K562 (cell line): Measurements from ENCODE around the gene PTCH1. TPM values are rescaled to one million over a fixed set of nuclear protein-coding genes. Genes with fewer than 3 reads are reported as not detected.

Experiments
- ATAC-seq: fragments of 200-7000 bp; cut with Tn5 transposase; 3 replicates; pipeline ENCODE4 v1.9.1; 2020; ENCODE audit warnings: moderate library complexity
- BruUV-seq: library from RNA; stranded (reverse); fragments of 400-500 nt; replicated peaks from 2 replicates; lab custom pipeline; 2021; lab: Mats Ljungman, UMichigan
- CTCF ChIA-PET: fragments of 300-600 bp; formaldehyde crosslinking; extraction: SDS; loops from one replicate; lab custom pipeline; 2021; ENCODE audit warnings: low intra/inter-chr PET ratio; lab: Yijun Ruan, JAX
- POLR2A ChIA-PET: fragments of 300-600, 350-650 bp; sonication (Branson Sonifier 250); formaldehyde crosslinking; extraction: SDS; loops from one replicate; lab custom pipeline; 2021; ENCODE audit warnings: antibody characterized with exemption, inconsistent platforms; lab: Yijun Ruan, JAX
- DNase-seq, 4 experiments: peaks; one replicate each; pipeline versions ENCODE4 v3.0.0 to v3.0.0-alpha.2; 2011 to 2018; ENCODE audit warnings: low spot score in 3 of 4, mixed read lengths in 3 of 4; ENCODE audit errors: extremely low read depth in 1 of 4
- FAIRE-seq: peaks from 2 replicates; lab custom pipeline; 2011; peaks lifted over from hg19 to GRCh38; lab: Jason Lieb, UNC
- H2AFZ ChIP-seq: 2 replicates; pipeline ENCODE4 v1.6.0; 2011; ENCODE audit warnings: low read depth, low read length, control low read depth, inconsistent platforms
- H3K27ac ChIP-seq: fragments of 200-600 bp; 3 replicates; pipeline ENCODE4 v1.8.0; 2011; ENCODE audit warnings: low read depth, mild to moderate bottlenecking, control low read depth, inconsistent platforms, low read length, moderate library complexity, mixed read lengths; ENCODE audit errors: extremely low read depth
- H3K27me3 ChIP-seq, 2 experiments: fragments of 300-600 bp in 1 of 2; 2 replicates in 1 of 2; 3 replicates in 1 of 2; pipeline versions ENCODE4 v1.6.0 to v1.8.0; 2011; ENCODE audit warnings: inconsistent platforms in 2 of 2, low read length in 2 of 2, mild to moderate bottlenecking in 1 of 2, mixed read lengths in 1 of 2, moderate library complexity in 1 of 2; ENCODE audit not compliant: control insufficient read depth in 2 of 2, insufficient read depth in 2 of 2
- H3K36me3 ChIP-seq: fragments of 300-600 bp; 3 replicates; pipeline ENCODE4 v1.8.0; 2011; ENCODE audit warnings: mild to moderate bottlenecking, low read length, inconsistent platforms; ENCODE audit not compliant: control insufficient read depth, insufficient read depth
- H3K4me1 ChIP-seq, 2 experiments: fragments of 200-600 bp in 1 of 2; replicated peaks in 1 of 2; 2 replicates in 1 of 2; 3 replicates in 1 of 2; pipeline versions ENCODE4 v1.5.1 to v1.8.0; 2011; ENCODE audit warnings: inconsistent platforms in 2 of 2, low read length in 2 of 2, mild to moderate bottlenecking in 1 of 2, mixed read lengths in 1 of 2, moderate library complexity in 1 of 2; ENCODE audit not compliant: control insufficient read depth in 2 of 2, insufficient read depth in 2 of 2
- H3K4me2 ChIP-seq: 2 replicates; pipeline ENCODE4 v1.6.1; 2011; ENCODE audit warnings: low read length, control low read depth, inconsistent platforms, mixed read lengths; ENCODE audit not compliant: insufficient read depth
- H3K4me3 ChIP-seq: fragments of 200-600 bp; sonication (generic), shearing (Covaris generic); 2 replicates; pipeline ENCODE4 v1.5.1; 2016; ENCODE audit warnings: control low read depth, inconsistent platforms
- H3K79me2 ChIP-seq: fragments of 200-600 bp; 3 replicates; pipeline ENCODE4 v1.8.0; 2011; ENCODE audit warnings: low read length, inconsistent platforms; ENCODE audit not compliant: control insufficient read depth, insufficient read depth
- H3K9ac ChIP-seq, 2 experiments: 2 replicates each; pipeline versions ENCODE4 v1.6.0 to v1.6.1; 2011; ENCODE audit warnings: low read depth in 2 of 2, low read length in 2 of 2, control low read depth in 1 of 2, inconsistent platforms in 1 of 2, mild to moderate bottlenecking in 1 of 2, mixed read lengths in 1 of 2; ENCODE audit not compliant: insufficient read depth in 1 of 2
- H3K9me1 ChIP-seq: one replicate; pipeline ENCODE4 v1.6.0; 2011; ENCODE audit warnings: inconsistent platforms, mild to moderate bottlenecking, low read length, moderate library complexity; ENCODE audit not compliant: control insufficient read depth, insufficient read depth
- H3K9me3 ChIP-seq: replicated peaks from 2 replicates; pipeline ENCODE4 v1.5.1; 2011; ENCODE audit warnings: low read depth, low read length, inconsistent platforms; ENCODE audit not compliant: control insufficient read depth, insufficient read depth
- H4K20me1 ChIP-seq: replicated peaks from 2 replicates; pipeline ENCODE4 v1.6.1; 2011; ENCODE audit warnings: low read length, inconsistent platforms, mixed read lengths; ENCODE audit not compliant: control insufficient read depth, insufficient read depth
- BDP1 ChIP-seq: IDR thresholded peaks from 3 replicates; pipeline ENCODE4 v1.6.1; 2011; ENCODE audit not compliant: insufficient read length, insufficient read depth
- GABPB1 ChIP-seq: sonication (generic); formaldehyde crosslinking; IDR thresholded peaks from 2 replicates; pipeline ENCODE4 v1.8.0; 2022; ENCODE audit warnings: mild to moderate bottlenecking, missing genetic modification reagents
- HDAC1 ChIP-seq, 2 experiments: fragments of 450-650 bp; IDR thresholded peaks; 2 replicates each; pipeline ENCODE4 v1.6.1; 2016 to 2017; ENCODE audit warnings: inconsistent platforms in 1 of 2, mild to moderate bottlenecking in 1 of 2, moderate library complexity in 1 of 2
- RB1 ChIP-seq: fragments of 450-650 bp; IDR thresholded peaks from 2 replicates; pipeline ENCODE4 v1.6.1; 2017; ENCODE audit warnings: low read depth, mild to moderate bottlenecking
- SPI1 ChIP-seq: IDR thresholded peaks from 2 replicates; pipeline ENCODE4 v1.6.1; 2011; ENCODE audit warnings: low read depth, low read length, control low read depth, borderline replicate concordance
- YY1 ChIP-seq, 3 experiments: IDR thresholded peaks; 2 replicates each; pipeline ENCODE4 v1.6.1; 2011; ENCODE audit warnings: low read length in 2 of 3, mild to moderate bottlenecking in 2 of 3, moderate library complexity in 2 of 3, borderline replicate concordance in 1 of 3, control low read depth in 1 of 3, low read depth in 1 of 3; ENCODE audit not compliant: insufficient read depth in 3 of 3, insufficient replicate concordance in 2 of 3, control insufficient read depth in 1 of 3, insufficient read length in 1 of 3; ENCODE audit errors: extremely low read depth in 1 of 3
- ZFP30 ChIP-seq: fragments of 250-450 bp; sonication (Bioruptor Pico); IDR thresholded peaks from 2 replicates; pipeline ENCODE4 v1.8.0; 2022; ENCODE audit warnings: moderate library complexity, mild to moderate bottlenecking, inconsistent platforms, borderline replicate concordance
- ZNF165 ChIP-seq: fragments of 250-450 bp; sonication (Bioruptor Pico); IDR thresholded peaks from 2 replicates; pipeline ENCODE4 v1.4.0; 2020; ENCODE audit warnings: borderline replicate concordance
- WGBS: fragments of 100-300 bp; shearing (Covaris generic); methylation state at CpG from one replicate; pipeline ENCODE4 v1.1.6; 2016; ENCODE audit warnings: low coverage, mixed read lengths; ENCODE audit not compliant: insufficient coverage; ENCODE audit errors: missing lambda C conversion rate; 5-methylcytosine and 5-hydroxymethylcytosine counted together
- in situ Hi-C: fragments of 300-500 bp; cut with MboI; formaldehyde crosslinking; loops from 4 replicates; pipeline ENCODE4 v1.15.0; 2018; ENCODE audit warnings: inconsistent platforms, mixed read lengths
- intact Hi-C: fragments of 100-400 bp; cut with micrococcal nuclease; formaldehyde crosslinking; loops from 2 replicates; pipeline ENCODE4 v1.14.2; 2022
- polyA plus RNA-seq, 8 experiments: library from polyadenylated mRNA; depleted of rRNA in 4 of 8; stranded (reverse) in 5 of 8; unstranded in 3 of 8; fragments of >200 nt; fragmentation: Nextera tagmentation in 2 of 8; fragmentation: Illumina TruSeq in 1 of 8; extraction: Ambion mirVana in 2 of 8; extraction: Trizol in 1 of 8; gene quantifications; 2 replicates each; pipeline versions ENCODE4 v1.2.1 to v1.2.3, GENCODE V29; 2011 to 2014; ENCODE audit warnings: inconsistent platforms in 1 of 8, missing spikeins in 1 of 8
- total RNA-seq, 7 experiments: library from RNA; depleted of rRNA in 6 of 7; stranded (reverse); fragments of >200 nt in 6 of 7; fragmentation: Illumina TruSeq in 2 of 7; extraction: Trizol in 2 of 7; gene quantifications; 2 replicates each; pipeline versions ENCODE4 v1.2.1 to v1.2.3, GENCODE V29; 2011 to 2021; ENCODE audit warnings: low replicate concordance in 1 of 7
- TF ChIP-seq, protein P1 (sequence below), 2 experiments: IDR thresholded peaks; 2 replicates each; pipeline ENCODE4 v1.6.1; 2011; ENCODE audit warnings: borderline replicate concordance in 1 of 2, control low read depth in 1 of 2, low read depth in 1 of 2, low read length in 1 of 2, mild to moderate bottlenecking in 1 of 2, mixed read lengths in 1 of 2, moderate library complexity in 1 of 2; ENCODE audit not compliant: insufficient read depth in 1 of 2, insufficient read length in 1 of 2, poor library complexity in 1 of 2, severe bottlenecking in 1 of 2; ENCODE audit errors: extremely low read depth in 1 of 2
- TF ChIP-seq, protein P2 (sequence below): fragments of 450-650 bp; IDR thresholded peaks from 2 replicates; pipeline ENCODE4 v1.6.1; 2017; ENCODE audit warnings: antibody characterized with exemption, mild to moderate bottlenecking
- TF ChIP-seq, protein P3 (sequence below): fragments of 450-650 bp; conservative IDR thresholded peaks from 2 replicates; pipeline ENCODE4 v1.6.1; 2016; ENCODE audit warnings: missing genetic modification characterization, low read depth, mild to moderate bottlenecking, missing compliant biosample characterization, moderate library complexity

The PTCH1 gene
- total and polyA plus RNA-seq, 9 of the 15 experiments (the other 6 are each of a cell fraction or from before 2014, with no cell fraction given) = 0.70 to 9.9 (median 3.8) TPM

DNA sequence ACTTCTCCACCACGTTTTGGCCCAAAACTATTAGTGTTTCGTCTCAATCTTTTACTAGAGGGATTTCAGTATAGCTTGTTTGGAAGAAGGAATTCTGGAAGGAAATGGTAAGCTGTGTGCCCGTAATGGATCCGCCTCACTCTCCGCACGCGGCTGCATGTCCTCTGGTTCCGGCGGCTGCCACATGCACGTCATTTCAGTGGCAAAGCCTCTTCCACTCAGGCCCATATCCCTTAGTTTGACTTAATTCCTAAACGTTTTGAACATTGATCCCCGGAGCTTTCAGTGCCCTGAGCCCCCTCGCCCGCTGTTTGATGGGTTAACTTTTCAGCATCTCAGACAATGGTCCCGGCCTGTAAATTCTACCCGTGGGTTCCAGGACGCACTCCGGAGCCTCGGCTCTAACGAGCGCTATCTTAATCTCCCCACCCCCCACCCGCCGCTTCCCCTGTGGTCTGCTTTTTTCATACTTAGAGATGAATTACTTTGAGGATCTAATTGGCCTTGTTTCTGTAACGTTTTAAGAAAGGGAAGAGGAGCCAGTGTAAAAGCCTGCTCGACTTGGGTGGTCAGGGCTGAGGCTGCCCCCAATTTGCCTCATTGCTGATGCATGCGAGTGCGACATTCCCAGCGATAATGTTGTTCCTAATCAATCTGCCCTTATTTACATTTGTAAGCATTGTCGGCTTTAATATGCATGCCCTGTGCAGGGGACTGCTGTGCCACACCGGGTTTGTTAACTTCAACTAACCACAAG is 4.6 kb downstream of the PTCH1 start:
- in situ Hi-C loops = no loop called here
- no TSS peak for BruUV-seq
- no peaks in the 10 kb centered on the region for H3K9me3 ChIP-seq
- H3K27ac ChIP-seq = peak overlapping the region; percentile 97
- H3K4me3 ChIP-seq = peak overlapping the region; percentile 84
- H3K27me3 ChIP-seq = no peaks in the 10 kb centered on the region
- 0% methylated on average over 26 of the region's 30 CpGs for WGBS
- H3K36me3 ChIP-seq = no peaks in the 10 kb centered on the region; the same call in 2 of the 3 replicates
- ATAC-seq (no peak), DNase-seq (peak in 2 of 4 experiments; percentile 47 to 66), FAIRE-seq (no peak)
- H3K79me2 ChIP-seq = peaks cover 44% of the 10 kb centered on the region
- H3K4me1 ChIP-seq = peaks cover 18 to 47% of the 10 kb centered on the region in 2 experiments; a peak in 4 of 5 replicates
- H4K20me1 ChIP-seq = no peaks in the 10 kb centered on the region
- H3K9ac ChIP-seq = peak overlapping the region; percentile 94 to 99
- ChIA-PET CTCF (no interaction called here), POLR2A (interaction anchor here (0.6 kb wide), 2 partner anchors 20 to 1427 kb away, joined by 3 read pairs; no protein-coding TSS in a partner anchor)
- peak overlapping the region; percentile 91 for H2AFZ ChIP-seq
- H3K9me1 ChIP-seq = no peaks in the 10 kb centered on the region
- intact Hi-C loops = loop anchor here (2.0 kb wide), 1 partner anchor 195 kb away; the partner anchor contains the start of gene FANCC
- H3K4me2 ChIP-seq = peak overlapping the region; percentile 91
- TF ChIP-seq GABPB1 (CRISPR knock-in tag) = peak; percentile 41
- TF ChIP-seq ZNF165 (CRISPR knock-in tag) = no peak
- TF ChIP-seq, protein P1, sequence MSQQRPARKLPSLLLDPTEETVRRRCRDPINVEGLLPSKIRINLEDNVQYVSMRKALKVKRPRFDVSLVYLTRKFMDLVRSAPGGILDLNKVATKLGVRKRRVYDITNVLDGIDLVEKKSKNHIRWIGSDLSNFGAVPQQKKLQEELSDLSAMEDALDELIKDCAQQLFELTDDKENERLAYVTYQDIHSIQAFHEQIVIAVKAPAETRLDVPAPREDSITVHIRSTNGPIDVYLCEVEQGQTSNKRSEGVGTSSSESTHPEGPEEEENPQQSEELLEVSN (IDR thresholded peaks at IDR 0.05; ENCODE audit: borderline replicate concordance in 1 of 2, extremely low read depth in 1 of 2, insufficient read depth in 1 of 2, insufficient read length in 1 of 2, low read depth in 1 of 2, low read length in 1 of 2, poor library complexity in 1 of 2, severe bottlenecking in 1 of 2) = peak; percentile 70 to 84
- TF ChIP-seq YY1 (IDR thresholded peaks at IDR 0.05; ENCODE audit: borderline replicate concordance in 1 of 3, control insufficient read depth in 1 of 3, extremely low read depth in 1 of 3, insufficient read depth in 3 of 3, insufficient read length in 1 of 3, insufficient replicate concordance in 2 of 3, low read depth in 1 of 3, low read length in 2 of 3) = peak in 1 of 3 experiments; percentile 67
- TF ChIP-seq, protein P2, sequence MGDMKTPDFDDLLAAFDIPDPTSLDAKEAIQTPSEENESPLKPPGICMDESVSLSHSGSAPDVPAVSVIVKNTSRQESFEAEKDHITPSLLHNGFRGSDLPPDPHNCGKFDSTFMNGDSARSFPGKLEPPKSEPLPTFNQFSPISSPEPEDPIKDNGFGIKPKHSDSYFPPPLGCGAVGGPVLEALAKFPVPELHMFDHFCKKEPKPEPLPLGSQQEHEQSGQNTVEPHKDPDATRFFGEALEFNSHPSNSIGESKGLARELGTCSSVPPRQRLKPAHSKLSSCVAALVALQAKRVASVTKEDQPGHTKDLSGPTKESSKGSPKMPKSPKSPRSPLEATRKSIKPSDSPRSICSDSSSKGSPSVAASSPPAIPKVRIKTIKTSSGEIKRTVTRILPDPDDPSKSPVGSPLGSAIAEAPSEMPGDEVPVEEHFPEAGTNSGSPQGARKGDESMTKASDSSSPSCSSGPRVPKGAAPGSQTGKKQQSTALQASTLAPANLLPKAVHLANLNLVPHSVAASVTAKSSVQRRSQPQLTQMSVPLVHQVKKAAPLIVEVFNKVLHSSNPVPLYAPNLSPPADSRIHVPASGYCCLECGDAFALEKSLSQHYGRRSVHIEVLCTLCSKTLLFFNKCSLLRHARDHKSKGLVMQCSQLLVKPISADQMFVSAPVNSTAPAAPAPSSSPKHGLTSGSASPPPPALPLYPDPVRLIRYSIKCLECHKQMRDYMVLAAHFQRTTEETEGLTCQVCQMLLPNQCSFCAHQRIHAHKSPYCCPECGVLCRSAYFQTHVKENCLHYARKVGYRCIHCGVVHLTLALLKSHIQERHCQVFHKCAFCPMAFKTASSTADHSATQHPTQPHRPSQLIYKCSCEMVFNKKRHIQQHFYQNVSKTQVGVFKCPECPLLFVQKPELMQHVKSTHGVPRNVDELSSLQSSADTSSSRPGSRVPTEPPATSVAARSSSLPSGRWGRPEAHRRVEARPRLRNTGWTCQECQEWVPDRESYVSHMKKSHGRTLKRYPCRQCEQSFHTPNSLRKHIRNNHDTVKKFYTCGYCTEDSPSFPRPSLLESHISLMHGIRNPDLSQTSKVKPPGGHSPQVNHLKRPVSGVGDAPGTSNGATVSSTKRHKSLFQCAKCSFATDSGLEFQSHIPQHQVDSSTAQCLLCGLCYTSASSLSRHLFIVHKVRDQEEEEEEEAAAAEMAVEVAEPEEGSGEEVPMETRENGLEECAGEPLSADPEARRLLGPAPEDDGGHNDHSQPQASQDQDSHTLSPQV = peak; percentile 74
- no peak for TF ChIP-seq SPI1
- TF ChIP-seq RB1 = peak; percentile 14; the same call in 1 of the 2 replicates
- TF ChIP-seq HDAC1 (IDR thresholded peaks at IDR 0.05) = 0 out of 4 replicates have a peak, but pooled peaks of 1 of the 2 experiments have one; percentile 33
- no peak for TF ChIP-seq BDP1
- no peak for TF ChIP-seq ZFP30 (CRISPR knock-in tag)
- TF ChIP-seq, protein P3, sequence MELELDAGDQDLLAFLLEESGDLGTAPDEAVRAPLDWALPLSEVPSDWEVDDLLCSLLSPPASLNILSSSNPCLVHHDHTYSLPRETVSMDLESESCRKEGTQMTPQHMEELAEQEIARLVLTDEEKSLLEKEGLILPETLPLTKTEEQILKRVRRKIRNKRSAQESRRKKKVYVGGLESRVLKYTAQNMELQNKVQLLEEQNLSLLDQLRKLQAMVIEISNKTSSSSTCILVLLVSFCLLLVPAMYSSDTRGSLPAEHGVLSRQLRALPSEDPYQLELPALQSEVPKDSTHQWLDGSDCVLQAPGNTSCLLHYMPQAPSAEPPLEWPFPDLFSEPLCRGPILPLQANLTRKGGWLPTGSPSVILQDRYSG (tag) = 0 out of 2 replicates have a peak, but pooled peaks have one; percentile 7
